GM19463 (cell line): ENCODE measurements around the gene PALLD.
"Not testable (repeated sequence)": the region's sequence is repeated elsewhere in the genome, so short reads cannot be mapped to it uniquely, and the experiment has no call there.

Experiments used
- ATAC-seq: cut with Tn5 transposase; IDR thresholded peaks from one replicate; pipeline ENCODE4 v1.9.1; 2021; ENCODE audit warnings: mild to moderate bottlenecking, moderate library complexity; ENCODE audit not compliant: unreplicated experiment

The PALLD gene

GRCh38 chr4:168777277-168777965 is 280.6 kb downstream of the PALLD start:
- no peak for ATAC-seq

GRCh38 chr4:168781341-168781740 is 284.5 kb downstream of the PALLD start:
- no peak for ATAC-seq

- ATAC-seq = no peak
Observed at GRCh38 chr4:168781926-168782325, 285.1 kb downstream of the PALLD start.

GRCh38 chr4:168782439-168782838 is 285.6 kb downstream of the PALLD start:
- ATAC-seq = no peak

- ATAC-seq = no peak
Observed at GRCh38 chr4:168784786-168785461, 288.1 kb downstream of the PALLD start.

GRCh38 chr4:168787334-168787733 is 290.5 kb downstream of the PALLD start:
- no peak for ATAC-seq

GRCh38 chr4:168787801-168788595 is 291.1 kb downstream of the PALLD start:
- ATAC-seq = no peak

- no peak for ATAC-seq
Observed at GRCh38 chr4:168790898-168791297, 294.0 kb downstream of the PALLD start.

GRCh38 chr4:168791376-168791775 is 294.5 kb downstream of the PALLD start:
- ATAC-seq = no peak

GRCh38 chr4:168793542-168793941 is 296.7 kb downstream of the PALLD start:
- ATAC-seq = no peak

- no peak for ATAC-seq
Observed at GRCh38 chr4:168794092-168794707, 297.3 kb downstream of the PALLD start.

- no peak for ATAC-seq
Observed at GRCh38 chr4:168794881-168795280, 298.0 kb downstream of the PALLD start.

GRCh38 chr4:168795346-168795745 is 298.5 kb downstream of the PALLD start:
- ATAC-seq = no peak

GRCh38 chr4:168796362-168797106 is 299.7 kb downstream of the PALLD start:
- no peak for ATAC-seq

- ATAC-seq = no peak
Observed at GRCh38 chr4:168797194-168797593, 300.3 kb downstream of the PALLD start.

- no peak for ATAC-seq
Observed at GRCh38 chr4:168797738-168798375, 301.0 kb downstream of the PALLD start.

GRCh38 chr4:168800926-168801325 is 304.1 kb downstream of the PALLD start:
- ATAC-seq = no peak

GRCh38 chr4:168802222-168802621 is 305.4 kb downstream of the PALLD start:
- ATAC-seq = no peak

GRCh38 chr4:168803052-168803451 is 306.2 kb downstream of the PALLD start:
- not testable (repeated sequence) for ATAC-seq

GRCh38 chr4:168803732-168804131 is 306.9 kb downstream of the PALLD start:
- no peak for ATAC-seq
